ENCODE data around the gene JARID2. TPM values are rescaled to one million over a fixed set of nuclear protein-coding genes. Genes with fewer than 3 reads are reported as not detected.

Gene JARID2
- total RNA-seq, 1 donor from 2014 or later = 12.5 TPM

DNA sequence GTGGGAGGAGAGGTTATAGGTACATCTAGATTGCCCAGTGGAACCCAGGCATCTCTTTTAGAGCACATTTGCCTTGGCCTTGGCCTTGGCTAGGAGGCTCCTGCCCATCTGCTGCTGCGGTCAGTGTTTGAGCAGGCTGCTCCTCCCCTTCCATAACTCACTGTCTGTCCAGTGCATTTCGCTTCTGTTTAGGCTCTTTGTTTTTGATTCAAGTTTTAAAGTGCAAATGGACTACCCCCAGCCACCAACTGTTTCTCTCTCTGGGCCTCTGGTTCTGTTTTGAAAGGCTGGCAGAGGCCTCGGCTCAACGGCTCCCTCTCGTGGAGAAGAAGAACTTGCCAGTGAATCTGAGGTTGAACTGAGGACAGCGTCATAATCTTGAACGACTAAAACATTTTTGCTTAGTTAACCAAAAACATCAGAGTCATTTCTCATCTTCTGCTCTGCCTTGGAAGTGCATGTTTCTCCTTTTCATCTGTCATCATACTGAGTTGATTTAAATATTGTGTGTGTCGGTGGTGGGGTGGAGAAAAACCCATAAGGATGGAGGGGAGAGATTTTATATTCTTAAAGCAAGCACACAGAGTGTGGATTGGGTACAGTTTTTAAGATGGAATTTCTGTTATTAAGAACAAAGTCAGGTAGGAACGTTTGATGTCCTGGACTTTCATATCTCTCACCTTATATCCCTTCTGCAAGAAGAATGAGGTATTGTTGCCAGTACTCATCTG is 245.6 kb downstream of the JARID2 start:
- Mint-ChIP-seq H3K4me1 (ENCODE audit: unreplicated experiment) (peaks cover 28% of the 10 kb centered on the region), H3K27me3 (ENCODE audit: unreplicated experiment) (no peaks in the 10 kb centered on the region)

DNA sequence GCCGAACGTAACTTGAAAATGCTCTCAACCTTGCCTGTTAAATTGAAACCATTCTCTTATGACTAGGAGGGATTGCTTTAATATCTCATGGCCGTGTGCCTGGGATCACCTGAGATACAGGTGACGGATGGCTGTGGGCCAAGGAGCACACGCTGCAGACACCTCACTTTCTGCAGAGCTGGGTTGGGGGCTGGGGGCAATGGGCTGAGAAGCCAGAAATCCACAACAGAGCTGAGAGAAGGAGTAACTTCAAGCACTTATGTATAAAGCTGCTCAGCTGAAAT is 246.1 kb downstream of the JARID2 start:
- peaks cover 21% of the 10 kb centered on the region for H3K36me3 Mint-ChIP-seq (ENCODE audit: unreplicated experiment)
- TF ChIP-seq, protein P1, sequence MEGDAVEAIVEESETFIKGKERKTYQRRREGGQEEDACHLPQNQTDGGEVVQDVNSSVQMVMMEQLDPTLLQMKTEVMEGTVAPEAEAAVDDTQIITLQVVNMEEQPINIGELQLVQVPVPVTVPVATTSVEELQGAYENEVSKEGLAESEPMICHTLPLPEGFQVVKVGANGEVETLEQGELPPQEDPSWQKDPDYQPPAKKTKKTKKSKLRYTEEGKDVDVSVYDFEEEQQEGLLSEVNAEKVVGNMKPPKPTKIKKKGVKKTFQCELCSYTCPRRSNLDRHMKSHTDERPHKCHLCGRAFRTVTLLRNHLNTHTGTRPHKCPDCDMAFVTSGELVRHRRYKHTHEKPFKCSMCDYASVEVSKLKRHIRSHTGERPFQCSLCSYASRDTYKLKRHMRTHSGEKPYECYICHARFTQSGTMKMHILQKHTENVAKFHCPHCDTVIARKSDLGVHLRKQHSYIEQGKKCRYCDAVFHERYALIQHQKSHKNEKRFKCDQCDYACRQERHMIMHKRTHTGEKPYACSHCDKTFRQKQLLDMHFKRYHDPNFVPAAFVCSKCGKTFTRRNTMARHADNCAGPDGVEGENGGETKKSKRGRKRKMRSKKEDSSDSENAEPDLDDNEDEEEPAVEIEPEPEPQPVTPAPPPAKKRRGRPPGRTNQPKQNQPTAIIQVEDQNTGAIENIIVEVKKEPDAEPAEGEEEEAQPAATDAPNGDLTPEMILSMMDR (IDR thresholded peaks at IDR 0.05) = no peak
- H3K4me1 Mint-ChIP-seq (ENCODE audit: unreplicated experiment) = peaks cover 28% of the 10 kb centered on the region

More for the DNA sequence above, 245.6 kb downstream of the JARID2 start:
- no peaks in the 10 kb centered on the region for H3K9me3 Mint-ChIP-seq (ENCODE audit: unreplicated experiment)
- no peak for DNase-seq (ENCODE audit: extremely low spot score, unreplicated experiment)
- H3K4me3 Mint-ChIP-seq (ENCODE audit: unreplicated experiment) = no peak overlapping the region
- TF ChIP-seq, protein P1 (IDR thresholded peaks at IDR 0.05) = peak; percentile 95
- peaks cover 24% of the 10 kb centered on the region for H3K36me3 Mint-ChIP-seq (ENCODE audit: unreplicated experiment)
- peak overlapping the region; percentile 77 for H3K27ac Mint-ChIP-seq (ENCODE audit: unreplicated experiment)

GRCh38 chr6:15493437-15494168 is 247.7 kb downstream of the JARID2 start:
- Mint-ChIP-seq H3K4me1 (ENCODE audit: unreplicated experiment) (peaks cover 28% of the 10 kb centered on the region), H3K36me3 (ENCODE audit: unreplicated experiment) (peaks cover 14% of the 10 kb centered on the region), H3K27ac (ENCODE audit: unreplicated experiment) (no peak overlapping the region), H3K4me3 (ENCODE audit: unreplicated experiment) (no peak overlapping the region), H3K9me3 (ENCODE audit: unreplicated experiment) (no peaks in the 10 kb centered on the region), H3K27me3 (ENCODE audit: unreplicated experiment) (no peaks in the 10 kb centered on the region)
- TF ChIP-seq, protein P1 (IDR thresholded peaks at IDR 0.05) = no peak
- DNase-seq (ENCODE audit: extremely low spot score, unreplicated experiment) = no peak

More for the DNA sequence above, 246.1 kb downstream of the JARID2 start:
- H3K27ac Mint-ChIP-seq (ENCODE audit: unreplicated experiment) = no peak overlapping the region
- no peak overlapping the region for H3K4me3 Mint-ChIP-seq (ENCODE audit: unreplicated experiment)
- H3K9me3 Mint-ChIP-seq (ENCODE audit: unreplicated experiment) = no peaks in the 10 kb centered on the region
- no peak for DNase-seq (ENCODE audit: extremely low spot score, unreplicated experiment)
- H3K27me3 Mint-ChIP-seq (ENCODE audit: unreplicated experiment) = no peaks in the 10 kb centered on the region

DNA sequence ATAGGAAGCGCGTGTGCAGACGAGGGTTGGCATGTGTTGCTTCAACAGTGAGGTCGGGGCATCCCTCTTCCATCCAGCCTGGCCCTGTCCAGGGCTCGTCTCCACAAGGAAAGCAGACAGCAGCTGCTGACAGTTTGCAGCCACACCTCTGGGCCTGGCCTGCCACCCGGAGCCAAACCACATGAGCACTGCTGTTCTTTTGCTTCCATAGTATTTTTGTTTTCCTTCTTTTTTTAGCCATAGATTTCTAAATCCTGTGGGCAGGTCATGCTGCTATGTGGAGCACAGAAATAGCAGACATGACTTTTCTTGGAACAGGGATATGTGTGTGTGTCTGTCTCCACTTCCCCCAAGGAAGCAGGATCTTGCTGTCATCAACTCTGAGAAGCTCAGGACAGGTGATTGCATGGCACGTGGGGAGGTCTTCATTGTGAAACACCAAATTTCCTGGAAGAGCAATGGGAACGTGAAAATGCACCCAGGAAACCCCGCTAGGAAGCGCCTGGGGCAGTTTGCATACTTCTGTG is 249.6 kb downstream of the JARID2 start:
- peak overlapping the region; percentile 64 for H3K27ac Mint-ChIP-seq (ENCODE audit: unreplicated experiment)
- H3K9me3 Mint-ChIP-seq (ENCODE audit: unreplicated experiment) = no peaks in the 10 kb centered on the region
- H3K4me3 Mint-ChIP-seq (ENCODE audit: unreplicated experiment) = no peak overlapping the region
- peaks cover 28% of the 10 kb centered on the region for H3K4me1 Mint-ChIP-seq (ENCODE audit: unreplicated experiment)
- H3K36me3 Mint-ChIP-seq (ENCODE audit: unreplicated experiment) = peaks cover 12% of the 10 kb centered on the region
- DNase-seq (ENCODE audit: extremely low spot score, unreplicated experiment) = no peak
- TF ChIP-seq, protein P1 (IDR thresholded peaks at IDR 0.05) = no peak
- no peaks in the 10 kb centered on the region for H3K27me3 Mint-ChIP-seq (ENCODE audit: unreplicated experiment)

Measured in osteocyte (in vitro differentiated cells).